GM21576 (cell line): ENCODE measurements around the gene ZNF628.

Experiments
- ATAC-seq: cut with Tn5 transposase; IDR thresholded peaks from one replicate; pipeline ENCODE4 v1.9.1; 2021; ENCODE audit warnings: mild to moderate bottlenecking, moderate library complexity; ENCODE audit not compliant: unreplicated experiment

The ZNF628 gene

DNA sequence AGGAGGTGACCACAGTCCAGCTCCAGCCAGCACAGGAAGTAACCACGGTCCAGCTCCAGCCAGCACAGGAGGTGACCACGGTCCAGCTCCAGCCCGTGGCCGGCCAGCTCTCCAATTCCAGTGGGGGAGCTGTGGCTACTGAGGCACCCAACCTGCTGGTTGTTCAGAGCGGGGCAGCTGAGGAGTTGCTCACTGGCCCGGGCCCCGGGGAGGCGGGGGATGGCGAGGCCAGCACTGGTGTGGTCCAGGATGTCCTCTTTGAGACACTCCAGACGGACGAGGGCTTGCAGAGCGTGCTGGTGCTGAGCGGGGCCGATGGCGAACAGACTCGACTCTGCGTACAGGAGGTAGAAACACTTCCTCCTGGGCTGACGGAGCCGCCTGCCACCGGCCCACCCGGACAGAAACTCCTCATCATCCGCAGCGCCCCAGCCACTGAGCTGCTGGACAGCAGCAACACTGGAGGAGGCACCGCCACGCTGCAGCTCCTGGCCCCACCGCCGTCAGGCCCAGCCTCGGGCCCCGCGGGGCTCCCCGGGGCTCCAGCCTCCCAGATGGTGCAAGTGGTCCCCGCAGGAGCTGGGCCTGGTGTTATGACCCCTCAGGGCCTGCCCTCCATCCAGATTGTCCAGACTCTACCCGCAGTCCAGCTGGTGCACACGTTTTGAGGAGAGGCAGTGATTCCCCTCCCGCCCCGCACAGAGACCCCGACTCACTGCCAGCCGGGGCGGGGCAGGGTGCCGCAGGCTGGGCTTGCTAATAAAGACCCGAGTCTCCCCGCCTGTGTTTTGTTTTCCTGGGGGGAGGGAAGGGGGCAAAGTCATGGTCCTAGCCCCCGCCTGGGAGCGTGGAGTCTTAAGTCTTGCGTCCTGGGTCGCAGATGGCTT is 7.5 kb downstream of the ZNF628 start:
- ATAC-seq = no peak

DNA sequence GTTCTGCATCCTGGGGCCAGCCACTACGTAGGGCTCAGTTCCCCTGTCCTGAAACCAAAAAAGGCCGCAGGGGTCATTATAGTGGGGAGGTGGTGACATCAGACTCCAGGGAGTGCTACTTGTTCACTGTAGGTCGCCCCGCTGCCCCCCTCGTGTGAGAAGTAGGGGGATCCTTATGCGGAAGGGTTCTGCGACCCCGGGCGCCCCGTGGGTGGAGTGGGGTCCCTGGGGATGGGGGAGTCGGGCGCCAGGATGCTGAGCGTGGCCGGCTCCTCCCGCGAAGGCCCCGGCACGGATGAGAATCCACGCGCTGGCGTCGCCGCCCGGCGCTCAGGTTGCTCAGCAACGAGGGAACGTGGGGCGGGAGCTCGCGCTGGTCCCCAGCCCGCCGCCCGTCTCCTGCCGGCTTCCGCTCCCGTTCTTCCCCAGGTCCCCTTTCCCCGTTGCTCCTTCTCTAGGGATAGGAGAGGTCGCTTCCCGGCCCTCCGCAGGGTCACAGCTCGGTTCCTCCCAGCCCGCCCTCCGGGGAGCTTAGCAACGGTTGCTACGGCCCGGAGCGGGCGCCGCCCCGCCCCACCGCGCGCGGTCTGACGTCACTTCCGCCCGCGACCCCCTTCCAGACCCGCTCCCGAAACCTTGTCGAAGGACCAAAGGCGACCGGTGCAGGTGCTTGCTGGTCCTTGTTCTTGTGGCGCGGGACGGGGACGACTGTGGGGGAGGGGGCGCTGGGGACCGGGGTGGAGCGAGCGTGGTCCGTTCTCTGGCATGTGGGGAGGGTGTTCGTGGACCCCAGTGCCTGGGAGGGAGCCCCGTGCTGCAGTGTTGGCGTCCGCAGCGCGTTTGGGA is 8.4 kb downstream of the ZNF628 start, which contains the start of gene NAT14:
Gene NAT14, plus strand, starts transcription at position 596 of the 846 bp plus-strand sequence. CDS start 521 bp downstream, outside the sequence.
- ATAC-seq = no peak

DNA sequence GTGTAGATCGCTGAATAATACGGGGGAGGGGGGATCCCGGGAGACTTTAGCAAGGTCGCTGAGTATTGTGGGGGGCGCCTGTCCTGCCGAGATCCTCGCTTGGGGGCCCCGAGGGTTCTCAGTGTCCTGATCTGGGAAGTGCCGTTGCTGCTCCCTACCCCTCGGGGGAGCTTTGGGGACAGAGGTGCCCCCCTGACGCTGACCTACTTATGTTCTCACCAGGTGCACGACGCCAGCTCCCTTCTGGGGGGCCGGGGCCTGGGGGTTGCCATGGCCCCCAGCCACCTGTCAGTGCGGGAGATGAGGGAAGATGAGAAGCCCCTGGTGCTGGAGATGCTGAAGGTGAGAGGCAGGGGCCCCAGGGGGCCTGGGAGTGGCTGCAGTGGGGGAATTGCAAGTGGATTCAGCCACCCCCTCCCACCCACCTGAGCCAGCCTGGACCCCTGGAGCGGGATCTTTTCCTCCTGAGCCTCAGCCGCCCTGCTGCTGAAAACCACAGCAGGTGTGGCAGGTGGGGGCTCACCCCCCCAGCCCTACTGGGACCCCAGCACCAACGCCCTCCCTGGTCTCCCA is 9.1 kb downstream of the ZNF628 start:
- no peak for ATAC-seq

DNA sequence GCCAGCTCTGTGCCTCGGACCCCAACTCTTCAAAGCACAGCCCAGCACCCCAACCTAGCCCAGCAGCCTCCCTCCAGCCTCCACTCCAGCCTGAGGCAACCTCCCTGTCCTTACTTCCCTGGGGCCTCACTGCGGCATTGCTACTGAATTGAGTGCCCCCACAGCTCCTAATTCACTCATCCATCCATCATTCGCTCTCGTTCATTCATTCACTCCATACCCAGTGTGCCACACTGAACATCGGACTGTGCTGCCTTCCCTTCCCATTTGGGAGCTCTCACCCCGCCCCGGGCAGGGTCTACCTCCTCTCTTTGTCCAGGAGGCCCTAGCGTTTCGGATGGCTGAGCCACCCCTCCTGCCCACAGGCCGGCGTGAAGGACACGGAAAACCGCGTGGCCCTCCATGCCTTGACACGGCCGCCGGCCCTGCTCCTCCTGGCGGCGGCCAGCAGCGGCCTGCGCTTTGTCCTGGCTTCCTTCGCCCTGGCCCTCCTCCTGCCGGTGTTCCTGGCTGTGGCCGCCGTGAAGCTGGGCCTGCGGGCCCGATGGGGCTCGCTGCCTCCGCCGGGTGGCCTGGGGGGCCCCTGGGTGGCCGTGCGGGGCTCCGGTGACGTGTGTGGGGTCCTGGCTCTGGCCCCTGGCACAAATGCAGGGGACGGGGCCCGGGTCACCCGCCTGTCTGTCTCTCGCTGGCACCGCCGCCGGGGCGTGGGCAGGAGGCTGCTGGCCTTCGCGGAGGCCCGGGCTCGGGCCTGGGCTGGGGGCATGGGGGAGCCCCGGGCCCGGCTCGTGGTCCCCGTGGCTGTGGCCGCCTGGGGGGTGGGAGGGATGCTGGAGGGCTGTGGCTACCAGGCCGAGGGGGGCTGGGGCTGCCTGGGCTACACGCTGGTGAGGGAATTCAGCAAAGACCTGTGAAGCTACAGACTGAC is 9.9 kb downstream of the ZNF628 start:
- no peak for ATAC-seq

DNA sequence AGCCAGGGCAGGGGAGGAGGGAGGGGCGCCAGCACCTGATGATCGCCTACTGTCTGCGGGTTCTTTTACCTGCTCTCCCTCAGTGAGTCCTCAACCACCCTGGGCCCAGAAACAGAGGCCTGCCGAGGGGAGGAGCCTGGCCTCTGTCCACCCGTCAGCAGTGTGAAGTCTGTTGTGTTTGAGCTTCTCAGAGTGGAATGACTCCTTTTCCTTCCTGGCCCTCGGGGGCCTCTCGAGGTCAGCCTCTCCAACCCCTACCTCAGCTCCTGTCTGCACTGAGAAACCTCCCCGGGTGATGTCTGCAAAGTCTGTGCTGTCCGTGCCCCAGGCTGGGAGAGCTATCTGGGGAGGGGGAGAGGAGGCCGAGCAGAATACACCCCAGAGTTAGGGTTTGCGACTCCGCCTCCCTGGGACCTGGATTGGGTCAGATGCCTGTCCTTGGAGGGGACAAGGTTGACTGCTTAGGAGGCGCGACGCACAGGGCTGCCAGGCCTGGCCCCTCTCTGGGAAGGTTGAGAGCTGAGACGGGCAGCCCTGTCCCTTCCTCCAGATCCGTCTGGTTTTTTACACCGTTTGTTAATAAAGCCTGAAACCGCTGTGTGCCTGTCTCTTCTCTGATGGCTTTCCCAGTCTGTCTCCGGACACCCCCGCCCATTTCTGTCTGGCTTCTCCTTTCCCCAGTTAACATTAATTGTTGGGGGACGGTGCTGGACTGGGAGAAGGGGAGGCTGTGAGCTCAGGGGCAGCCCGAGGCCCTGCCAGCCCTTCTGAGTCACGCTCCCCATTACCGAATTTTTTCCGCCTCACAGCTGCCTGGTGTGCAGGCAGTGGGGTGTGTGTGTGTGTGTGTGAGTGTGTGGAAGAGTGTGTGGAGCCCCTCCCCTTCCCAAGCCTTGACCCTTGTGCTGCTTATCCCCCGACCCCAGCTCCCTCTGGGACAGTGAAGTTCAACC is 10.8 kb downstream of the ZNF628 start:
- ATAC-seq = no peak

DNA sequence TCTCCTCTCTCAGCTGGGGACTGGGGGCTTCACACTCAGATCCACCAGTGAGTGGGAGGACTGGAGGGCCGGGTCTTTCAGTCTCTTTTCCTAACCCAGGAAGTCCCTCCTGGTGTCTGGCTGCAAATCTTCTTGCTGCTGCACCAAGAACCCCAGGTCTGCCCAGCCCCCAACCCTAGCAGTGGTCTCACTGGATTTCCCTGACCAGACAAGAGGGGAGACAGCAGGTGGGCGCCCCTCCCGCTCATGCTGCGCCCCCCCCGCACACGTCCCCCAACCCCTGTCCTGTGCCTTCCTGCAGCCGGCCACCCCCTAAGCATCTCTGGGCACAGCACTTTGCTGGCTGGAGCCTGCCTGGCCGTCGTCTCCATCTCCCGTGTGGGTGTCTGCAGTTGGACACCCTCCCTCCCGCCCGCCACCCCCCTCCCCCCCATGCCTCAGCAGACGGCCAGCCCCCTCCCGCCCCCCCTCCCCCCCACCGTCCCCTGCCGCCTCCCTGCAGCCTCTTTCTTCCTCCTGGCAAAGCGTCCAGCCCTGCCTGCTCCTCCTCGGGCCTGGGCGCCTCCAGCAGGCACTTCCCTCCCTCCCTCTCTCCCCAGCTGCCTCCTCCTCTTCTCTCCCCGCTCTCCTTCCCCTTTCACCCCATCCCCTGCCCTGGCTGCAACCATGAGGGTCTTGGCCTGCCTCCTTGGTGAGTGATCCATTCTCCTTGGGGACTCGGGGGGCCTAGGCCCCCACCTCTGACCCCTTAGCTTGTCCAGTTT is 11.7 kb downstream of the ZNF628 start, which contains the start of gene SSC5D:
Gene SSC5D, plus strand, starts transcription at position 513 of the 764 bp plus-strand sequence. Its CDS starts 154 bp downstream, at position 667.
- ATAC-seq = no peak

DNA sequence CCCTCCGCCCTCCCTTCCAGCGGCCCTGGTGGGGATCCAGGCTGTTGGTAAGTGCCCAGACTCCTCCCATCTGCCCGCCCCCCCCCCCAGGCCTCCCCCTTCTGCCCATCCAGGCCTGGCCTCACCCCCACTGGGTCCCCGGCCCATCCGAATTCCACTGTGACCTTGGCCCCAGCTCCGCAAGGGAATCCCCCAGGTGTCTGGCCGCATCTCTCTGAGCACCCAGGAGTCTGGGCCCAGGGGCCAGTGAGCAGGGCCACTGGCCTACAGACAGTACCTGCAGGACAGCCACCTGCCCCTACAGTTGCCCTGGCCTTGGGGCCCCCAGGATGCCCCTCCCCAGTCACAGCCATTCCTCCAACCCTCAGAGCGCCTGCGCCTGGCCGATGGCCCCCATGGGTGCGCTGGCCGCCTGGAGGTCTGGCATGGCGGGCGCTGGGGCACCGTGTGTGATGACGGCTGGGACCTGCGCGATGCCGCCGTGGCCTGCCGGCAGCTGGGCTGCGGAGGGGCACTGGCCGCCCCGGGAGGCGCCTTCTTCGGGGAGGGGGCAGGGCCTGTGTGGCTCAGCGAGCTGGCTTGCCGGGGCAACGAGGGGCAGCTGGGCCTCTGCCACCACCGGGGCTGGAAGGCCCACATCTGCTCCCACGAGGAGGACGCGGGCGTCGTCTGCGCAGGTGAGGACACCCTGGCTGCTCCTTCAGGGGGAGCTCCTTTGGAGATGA is 12.7 kb downstream of the ZNF628 start:
- ATAC-seq = no peak

DNA sequence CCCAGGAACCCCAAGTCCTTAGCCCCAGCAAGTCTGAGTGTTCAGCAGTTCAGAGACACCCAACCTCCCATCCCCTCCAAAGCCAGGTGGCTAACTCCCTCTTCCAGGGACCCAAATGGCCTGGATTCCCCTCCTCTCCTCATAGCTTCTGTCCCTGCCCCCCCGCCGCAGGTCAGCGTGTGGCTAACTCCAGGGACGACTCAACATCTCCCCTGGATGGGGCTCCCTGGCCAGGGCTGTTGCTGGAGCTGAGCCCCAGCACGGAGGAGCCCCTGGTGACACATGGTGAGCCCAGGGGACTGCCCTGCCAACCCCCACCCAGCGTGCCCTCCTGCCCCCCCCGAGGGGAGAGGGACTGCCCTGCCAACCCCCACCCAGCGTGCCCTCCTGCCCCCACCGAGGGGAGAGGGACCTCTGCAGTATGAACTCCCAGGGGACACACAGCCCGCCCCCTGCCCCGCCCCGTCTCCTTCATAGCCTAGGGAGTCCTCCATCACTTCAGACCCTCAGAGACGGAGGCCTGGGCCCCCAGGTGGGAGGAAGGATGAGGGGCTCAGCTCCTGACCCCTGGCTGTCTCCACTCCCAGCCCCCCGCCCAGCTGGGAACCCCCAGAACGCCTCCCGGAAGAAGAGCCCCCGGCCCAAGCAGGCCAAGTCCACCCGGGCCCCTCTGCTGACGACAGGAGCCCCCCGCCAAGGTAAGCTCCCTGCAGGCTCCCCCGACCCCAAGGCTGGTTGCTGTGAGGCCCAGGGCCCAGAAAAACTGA is 13.5 kb downstream of the ZNF628 start:
- no peak for ATAC-seq

DNA sequence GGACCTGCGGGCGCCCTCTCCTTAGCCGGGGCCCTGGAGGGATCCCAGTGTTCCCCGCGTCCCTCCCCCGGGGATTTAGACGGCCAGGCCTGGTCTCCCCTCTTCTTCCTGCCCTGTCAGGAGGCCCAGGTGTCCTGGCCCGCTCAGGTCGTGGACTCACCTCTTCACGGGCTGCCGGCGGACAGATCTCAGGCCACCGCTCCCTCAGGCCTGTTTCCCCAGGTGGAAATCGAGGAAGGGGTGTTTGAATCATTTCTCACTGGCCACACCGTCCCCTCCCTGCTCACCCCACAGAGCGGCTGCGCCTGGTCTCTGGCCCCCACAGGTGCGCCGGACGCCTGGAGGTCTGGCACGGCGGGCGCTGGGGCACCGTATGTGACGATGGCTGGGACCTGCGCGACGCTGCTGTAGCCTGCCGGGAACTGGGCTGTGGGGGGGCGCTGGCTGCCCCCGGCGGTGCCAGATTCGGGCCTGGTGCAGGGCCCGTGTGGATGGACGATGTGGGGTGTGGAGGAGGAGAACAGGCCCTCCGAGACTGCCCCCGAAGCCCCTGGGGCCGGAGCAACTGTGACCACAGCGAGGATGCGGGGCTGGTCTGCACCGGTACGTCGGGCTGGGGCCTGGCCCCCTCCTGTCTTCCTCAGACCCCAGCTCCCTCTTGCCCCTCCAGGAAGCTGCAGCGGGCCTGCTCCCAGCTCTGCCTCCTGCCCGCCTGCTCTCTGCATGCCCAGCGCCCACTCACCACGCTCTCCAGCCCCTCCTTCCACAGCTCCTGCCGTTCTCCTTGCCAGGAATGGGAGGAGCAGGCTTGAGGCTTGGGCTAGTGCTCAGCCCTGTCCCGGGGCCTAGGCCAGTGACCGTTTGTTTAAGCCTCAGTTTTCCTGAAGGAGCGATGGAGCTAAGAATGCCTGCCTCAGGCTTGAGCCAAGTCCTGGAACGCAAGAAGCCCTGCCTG is 14.3 kb downstream of the ZNF628 start:
- no peak for ATAC-seq

DNA sequence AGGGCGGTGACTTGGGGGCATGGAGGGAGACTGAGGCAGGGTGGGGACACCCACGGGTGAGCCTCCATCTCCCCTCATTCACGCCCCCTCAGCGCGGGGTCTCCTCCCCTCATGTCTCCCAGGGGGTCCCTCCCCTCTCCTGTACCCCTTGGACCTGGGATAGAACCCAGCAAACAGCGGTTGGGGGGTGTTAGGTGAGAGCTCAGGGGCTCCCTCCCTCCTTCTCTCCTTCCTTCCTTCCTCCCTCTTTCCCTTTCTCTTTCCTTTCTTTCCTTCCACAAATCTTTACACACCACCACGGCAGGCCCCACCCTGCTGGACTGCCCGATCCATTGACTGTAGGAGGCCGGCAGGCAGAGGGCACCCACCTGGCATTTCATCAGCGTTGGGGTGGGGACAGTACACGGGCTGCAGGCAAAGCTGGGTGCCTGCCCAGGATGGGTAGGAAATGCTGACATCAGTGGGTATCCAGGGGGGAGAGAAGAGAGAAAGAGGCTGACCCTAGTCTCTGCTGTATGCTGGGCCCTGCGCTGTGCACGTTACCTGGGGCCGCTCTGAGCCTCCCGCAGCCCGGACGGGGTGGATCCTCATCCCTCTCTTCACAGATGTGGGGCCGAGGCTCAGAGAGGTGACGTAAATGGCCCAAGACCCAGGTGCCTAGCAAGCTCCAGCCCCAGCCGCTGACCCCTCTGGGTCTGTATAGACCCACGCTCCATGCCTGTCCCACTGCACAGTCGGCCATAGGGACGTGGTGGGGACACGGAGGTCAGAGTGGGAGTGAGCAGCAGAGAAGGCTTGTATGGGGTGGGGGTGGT is 15.3 kb downstream of the ZNF628 start:
- no peak for ATAC-seq

DNA sequence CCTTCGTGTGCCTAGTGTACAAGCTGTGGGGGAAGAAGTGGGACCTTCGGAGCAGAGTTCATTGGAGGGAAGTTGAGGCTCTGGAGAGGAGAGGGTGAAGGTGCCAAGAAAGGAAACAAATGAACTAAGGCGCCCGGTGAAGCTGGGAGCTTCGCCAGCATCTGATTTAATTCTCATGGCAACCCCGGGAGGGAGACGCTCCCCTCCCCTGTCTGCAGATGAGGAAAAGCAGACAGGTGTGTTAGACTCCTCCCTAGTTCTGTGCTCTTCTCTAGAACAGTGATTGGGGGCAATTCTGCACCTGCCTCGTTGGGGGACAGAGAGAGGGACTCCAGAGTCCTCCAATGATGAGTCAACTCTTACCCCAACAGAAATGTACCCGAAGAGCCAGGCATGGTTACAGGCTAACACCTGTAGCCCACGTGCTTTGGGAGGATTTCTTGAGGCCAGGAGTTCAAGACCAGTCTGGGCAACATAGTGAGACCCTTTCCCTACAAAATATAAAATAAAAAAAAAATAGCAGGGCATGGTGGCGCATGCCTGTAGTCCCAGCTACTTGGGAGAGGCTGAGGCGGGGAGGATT is 16.0 kb downstream of the ZNF628 start:
- ATAC-seq = no peak

DNA sequence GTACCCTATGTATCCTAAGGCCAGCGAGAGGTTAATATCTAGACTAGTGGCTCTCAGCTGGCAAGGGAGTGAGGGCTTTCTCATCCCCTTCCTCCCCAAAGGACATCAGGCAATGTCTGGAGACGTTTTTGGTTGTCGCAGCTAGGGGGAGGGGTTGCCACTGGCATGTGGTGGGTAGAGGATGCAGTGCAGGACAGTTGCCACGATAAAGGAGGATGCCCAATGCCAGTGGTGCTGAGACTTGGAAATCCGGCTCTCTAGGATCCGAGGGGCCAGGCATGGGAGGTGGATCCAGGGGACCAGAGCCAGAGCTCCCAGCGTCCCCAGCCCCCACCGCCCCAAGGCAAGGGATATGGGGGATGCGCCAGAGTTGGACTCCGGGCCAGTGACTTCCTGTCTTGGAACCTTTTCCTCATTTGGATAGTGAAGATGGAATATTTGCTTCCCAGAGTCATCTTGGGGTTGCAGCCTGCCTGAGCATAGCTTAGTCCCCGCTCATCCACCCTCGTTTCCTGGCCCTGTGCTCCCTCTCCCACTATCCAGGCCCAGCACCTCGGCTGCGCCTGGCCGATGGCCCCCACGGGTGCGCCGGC is 16.7 kb downstream of the ZNF628 start:
- no peak for ATAC-seq

DNA sequence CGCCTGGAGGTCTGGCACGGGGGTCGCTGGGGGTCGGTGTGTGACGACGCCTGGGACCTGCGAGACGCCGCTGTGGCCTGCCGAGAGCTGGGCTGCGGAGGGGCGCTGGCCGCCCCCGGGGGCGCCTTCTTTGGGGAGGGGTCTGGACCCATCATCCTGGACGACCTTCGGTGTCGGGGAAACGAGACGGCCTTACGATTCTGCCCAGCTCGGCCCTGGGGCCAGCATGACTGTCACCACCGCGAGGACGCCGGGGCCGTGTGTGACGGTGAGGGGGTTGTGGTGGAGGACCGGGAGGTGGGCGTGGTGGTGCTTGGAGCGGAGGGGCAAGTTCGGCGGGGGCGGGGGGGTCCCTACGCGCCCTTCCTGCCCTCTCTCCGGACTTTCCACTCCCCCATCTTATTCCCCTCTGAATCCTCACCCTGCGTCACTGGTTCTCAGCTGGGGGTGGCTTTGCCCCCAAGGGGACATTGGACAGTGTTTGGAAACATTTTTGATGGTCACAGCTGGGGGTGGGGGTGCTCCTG is 17.3 kb downstream of the ZNF628 start:
- no peak for ATAC-seq

DNA sequence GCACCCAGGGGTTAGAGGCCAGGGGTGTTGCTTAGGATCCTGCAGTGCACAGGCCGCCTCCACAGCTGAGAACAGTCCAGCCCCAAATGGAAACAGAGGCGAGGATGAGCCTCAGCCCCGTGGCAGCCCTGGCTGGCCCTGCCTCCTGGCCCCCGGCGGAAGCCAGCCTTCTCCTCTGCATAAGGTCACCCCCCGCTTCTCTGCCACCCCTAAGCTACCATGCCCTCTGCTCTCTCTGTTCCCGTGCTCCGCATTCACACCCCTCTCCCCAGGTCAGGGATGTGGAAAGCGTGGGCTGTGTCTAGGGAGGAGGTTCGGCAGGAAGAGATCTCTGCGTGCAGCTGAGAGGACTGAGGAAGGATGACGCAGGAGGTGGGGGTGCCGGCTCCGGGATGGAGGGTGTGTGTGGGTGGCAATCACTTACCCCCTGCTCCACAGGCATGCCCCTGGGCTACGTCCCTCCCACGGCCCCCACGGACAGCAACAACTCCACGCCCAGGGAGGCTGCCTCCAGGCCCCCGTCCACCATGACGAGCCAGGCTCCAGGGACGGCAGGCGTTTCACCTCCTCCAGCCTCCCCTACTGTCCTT is 17.9 kb downstream of the ZNF628 start:
- no peak for ATAC-seq
